Hepatocyte (in vitro differentiated cells): Measurements from ENCODE around the gene MAS1.

Source experiments
- EZH2 ChIP-seq: fragments of 200-600 bp; sonication (generic); IDR thresholded peaks from 2 replicates; pipeline ENCODE4 v1.6.1; 2016; ENCODE audit warnings: antibody characterized with exemption, mild to moderate bottlenecking, borderline replicate concordance
- EZH2phosphoT487 ChIP-seq: fragments of 200-600 bp; sonication (generic); IDR thresholded peaks from one replicate; pipeline ENCODE4 v1.6.1; 2018; ENCODE audit warnings: antibody characterized with exemption, mild to moderate bottlenecking, low read depth, moderate library complexity; ENCODE audit not compliant: unreplicated experiment, severe bottlenecking
- TF ChIP-seq, protein P1 (sequence below): fragments of 200-600 bp; sonication (generic); IDR thresholded peaks from 2 replicates; pipeline ENCODE4 v1.5.1; 2016; ENCODE audit warnings: antibody characterized with exemption, mild to moderate bottlenecking; ENCODE audit not compliant: poor library complexity

DNA sequence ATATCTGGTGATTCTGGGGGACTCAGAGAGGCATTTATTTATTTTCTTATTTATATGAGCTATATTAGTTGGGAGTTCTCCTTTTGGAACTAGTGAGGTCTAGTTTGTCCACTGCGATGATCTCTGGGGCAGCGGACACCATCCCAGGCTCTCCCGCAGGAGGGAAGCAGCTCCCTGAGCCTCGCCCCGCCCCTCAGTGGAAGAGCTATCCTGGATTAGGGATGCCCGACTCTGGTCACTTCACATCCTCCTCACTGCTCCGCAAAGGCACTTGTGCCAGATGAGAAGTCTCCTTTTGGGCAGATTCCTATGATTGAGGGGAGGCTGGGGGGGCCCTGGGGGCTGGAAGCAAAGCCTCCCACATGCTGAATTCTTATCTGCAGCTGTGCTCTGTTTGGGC is 3.6 kb upstream of the MAS1 start:
- TF ChIP-seq, protein P1, sequence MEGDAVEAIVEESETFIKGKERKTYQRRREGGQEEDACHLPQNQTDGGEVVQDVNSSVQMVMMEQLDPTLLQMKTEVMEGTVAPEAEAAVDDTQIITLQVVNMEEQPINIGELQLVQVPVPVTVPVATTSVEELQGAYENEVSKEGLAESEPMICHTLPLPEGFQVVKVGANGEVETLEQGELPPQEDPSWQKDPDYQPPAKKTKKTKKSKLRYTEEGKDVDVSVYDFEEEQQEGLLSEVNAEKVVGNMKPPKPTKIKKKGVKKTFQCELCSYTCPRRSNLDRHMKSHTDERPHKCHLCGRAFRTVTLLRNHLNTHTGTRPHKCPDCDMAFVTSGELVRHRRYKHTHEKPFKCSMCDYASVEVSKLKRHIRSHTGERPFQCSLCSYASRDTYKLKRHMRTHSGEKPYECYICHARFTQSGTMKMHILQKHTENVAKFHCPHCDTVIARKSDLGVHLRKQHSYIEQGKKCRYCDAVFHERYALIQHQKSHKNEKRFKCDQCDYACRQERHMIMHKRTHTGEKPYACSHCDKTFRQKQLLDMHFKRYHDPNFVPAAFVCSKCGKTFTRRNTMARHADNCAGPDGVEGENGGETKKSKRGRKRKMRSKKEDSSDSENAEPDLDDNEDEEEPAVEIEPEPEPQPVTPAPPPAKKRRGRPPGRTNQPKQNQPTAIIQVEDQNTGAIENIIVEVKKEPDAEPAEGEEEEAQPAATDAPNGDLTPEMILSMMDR: no peak
- TF ChIP-seq EZH2 (no peak), EZH2phosphoT487 (no peak)
